ENCODE results near the gene GPR34.
A peak's percentile ranks its signal among the peaks of the same experiment; 100 is the strongest.

GPR34 gene

DNA sequence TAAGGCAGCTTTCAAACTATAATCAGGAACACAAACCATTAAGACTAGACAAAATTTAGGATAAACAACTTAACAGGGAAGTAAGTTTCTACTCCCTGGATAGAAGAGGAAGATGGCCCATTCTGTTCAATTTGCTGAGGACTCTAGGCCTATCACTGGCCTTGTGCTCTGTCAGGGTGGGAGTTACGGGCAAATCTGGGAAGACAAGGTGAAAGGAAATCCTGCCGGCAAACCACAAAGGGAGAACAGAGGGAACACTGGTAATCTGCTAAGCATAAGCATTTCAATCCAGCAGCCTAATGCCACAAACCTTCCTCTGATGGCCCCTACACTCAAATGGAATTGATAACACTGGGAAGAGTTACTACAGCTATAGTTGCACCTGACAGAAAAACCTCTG lies 43.5 kb downstream of the GPR34 start:
- no peak for TF ChIP-seq CTCF (IDR thresholded peaks at IDR 0.05; ENCODE audit: low read depth, low read length, missing control alignments)
- in situ Hi-C loops (cut with HindIII; ENCODE audit: low pct_ligation_motif_present, low sequenced_read_pairs), result no loop called here
- Histone ChIP-seq H3K4me3 (ENCODE audit: low read depth, low read length) (no peak overlapping the region), H3K36me3 (replicated peaks) (no peaks in the 10 kb centered on the region), H3K27me3 (replicated peaks) (no peaks in the 10 kb centered on the region), H3K27ac (no peak overlapping the region)
- no peak for DNase-seq

DNA sequence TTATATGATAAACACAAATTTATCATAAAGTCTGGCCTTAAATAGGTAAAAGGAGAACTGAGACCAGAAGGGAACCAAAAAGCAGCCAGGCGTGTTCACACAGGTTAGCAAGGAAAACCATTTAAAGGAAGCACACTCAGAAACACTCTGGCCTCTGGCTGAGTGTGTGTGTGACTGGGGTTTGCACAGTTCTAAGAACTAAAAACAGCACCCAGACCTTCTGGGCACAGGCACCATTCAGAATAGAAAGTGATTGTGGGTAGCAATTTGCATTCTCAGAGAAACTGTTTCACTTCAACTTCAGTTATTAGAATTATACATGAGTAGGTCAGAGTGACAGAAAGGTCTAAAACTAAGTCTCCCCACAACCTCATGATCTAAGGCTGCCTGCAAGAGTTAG lies 45.2 kb downstream of the GPR34 start:
- Histone ChIP-seq H3K27ac (no peak overlapping the region), H3K4me3 (ENCODE audit: low read depth, low read length) (no peak overlapping the region), H3K36me3 (replicated peaks) (no peaks in the 10 kb centered on the region), H3K27me3 (replicated peaks) (no peaks in the 10 kb centered on the region)
- DNase-seq, result no peak
- in situ Hi-C loops (cut with HindIII; ENCODE audit: low pct_ligation_motif_present, low sequenced_read_pairs), result no loop called here
- no peak for TF ChIP-seq CTCF (IDR thresholded peaks at IDR 0.05; ENCODE audit: low read depth, low read length, missing control alignments)

DNA sequence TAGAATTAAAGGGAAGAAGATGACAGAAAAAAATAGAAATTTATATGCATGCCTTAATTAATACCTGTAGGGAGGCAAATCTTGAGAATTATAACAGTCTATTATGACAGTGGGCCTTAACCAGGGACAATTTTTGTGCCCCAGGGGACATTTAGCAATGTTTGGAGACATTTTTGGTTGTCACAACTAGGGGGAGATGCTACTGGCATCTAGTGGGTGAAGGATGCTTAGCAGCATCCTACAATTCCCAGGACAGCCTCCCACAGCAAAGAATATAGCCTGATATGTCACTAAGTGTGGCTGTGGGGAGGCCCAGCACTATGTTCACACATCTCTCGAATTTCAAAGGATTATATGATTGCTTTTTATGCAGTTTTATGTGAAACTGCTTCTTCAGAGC lies 45.8 kb downstream of the GPR34 start:
- TF ChIP-seq CTCF (IDR thresholded peaks at IDR 0.05; ENCODE audit: low read depth, low read length, missing control alignments), result peak; percentile 67
- H3K4me3 ChIP-seq (ENCODE audit: low read depth, low read length), result no peak overlapping the region
- in situ Hi-C loops (cut with HindIII; ENCODE audit: low pct_ligation_motif_present, low sequenced_read_pairs), result no loop called here
- no peaks in the 10 kb centered on the region for H3K36me3 ChIP-seq (replicated peaks)
- DNase-seq, result peak; percentile 22
- H3K27me3 ChIP-seq (replicated peaks), result no peaks in the 10 kb centered on the region
- no peak overlapping the region for H3K27ac ChIP-seq

GRCh38 chrX:41737065-41737464 lies 48.3 kb downstream of the GPR34 start:
- DNase-seq, result no peak
- Histone ChIP-seq H3K36me3 (replicated peaks) (no peaks in the 10 kb centered on the region), H3K27me3 (replicated peaks) (no peaks in the 10 kb centered on the region), H3K27ac (no peak overlapping the region), H3K4me3 (ENCODE audit: low read depth, low read length) (no peak overlapping the region)
- in situ Hi-C loops (cut with HindIII; ENCODE audit: low pct_ligation_motif_present, low sequenced_read_pairs), result no loop called here
- no peak for TF ChIP-seq CTCF (IDR thresholded peaks at IDR 0.05; ENCODE audit: low read depth, low read length, missing control alignments)

- no peaks in the 10 kb centered on the region for H3K27me3 ChIP-seq (replicated peaks)
- no peak for TF ChIP-seq CTCF (IDR thresholded peaks at IDR 0.05; ENCODE audit: low read depth, low read length, missing control alignments)
- in situ Hi-C loops (cut with HindIII; ENCODE audit: low pct_ligation_motif_present, low sequenced_read_pairs), result no loop called here
- no peak for DNase-seq
- no peak overlapping the region for H3K27ac ChIP-seq
- no peak overlapping the region for H3K4me3 ChIP-seq (ENCODE audit: low read depth, low read length)
- no peaks in the 10 kb centered on the region for H3K36me3 ChIP-seq (replicated peaks)
Measured at GRCh38 chrX:41739871-41740270, 51.1 kb downstream of the GPR34 start.
